SIG-M5 treated with dmso at 0.1 percent for 504 hours (cell line): Measurements from ENCODE around the gene AGAP1.

Experiments
- DNase-seq: peaks from one replicate; lab custom pipeline; 2025; ENCODE audit not compliant: unreplicated experiment; lab: John Stamatoyannopoulos, UW

The AGAP1 gene

GRCh38 chr2:235493775-235494715 is at the start of gene AGAP1:
AGAP1 (plus strand) TSS chr2:235494043.
- DNase-seq, result peak; percentile 55

- DNase-seq, result peak; percentile 28
Measured at GRCh38 chr2:235444101-235444597, 49.7 kb upstream of the AGAP1 start.

GRCh38 chr2:235445116-235445515 is 48.7 kb upstream of the AGAP1 start:
- no peak for DNase-seq

GRCh38 chr2:235446082-235446481 is 47.8 kb upstream of the AGAP1 start:
- DNase-seq, result no peak

- DNase-seq, result no peak
Measured at GRCh38 chr2:235447210-235447609, 46.6 kb upstream of the AGAP1 start.

GRCh38 chr2:235449568-235449967 is 44.3 kb upstream of the AGAP1 start:
- no peak for DNase-seq

- DNase-seq, result no peak
Measured at GRCh38 chr2:235453605-235454151, 40.2 kb upstream of the AGAP1 start.

GRCh38 chr2:235458839-235459273 is 35.0 kb upstream of the AGAP1 start:
- no peak for DNase-seq

- DNase-seq, result no peak
Measured at GRCh38 chr2:235460548-235461047, 33.2 kb upstream of the AGAP1 start.

- DNase-seq, result no peak
Measured at GRCh38 chr2:235461763-235462414, 32.0 kb upstream of the AGAP1 start.

GRCh38 chr2:235462415-235462790 is 31.4 kb upstream of the AGAP1 start:
- DNase-seq, result no peak

- no peak for DNase-seq
Measured at GRCh38 chr2:235463893-235464292, 29.9 kb upstream of the AGAP1 start.

- DNase-seq, result peak; percentile 60
Measured at GRCh38 chr2:235467588-235467987, 26.3 kb upstream of the AGAP1 start.

GRCh38 chr2:235468978-235469655 is 24.7 kb upstream of the AGAP1 start:
- DNase-seq, result no peak

GRCh38 chr2:235471186-235471747 is 22.6 kb upstream of the AGAP1 start:
- no peak for DNase-seq

- no peak for DNase-seq
Measured at GRCh38 chr2:235472443-235472842, 21.4 kb upstream of the AGAP1 start.

- no peak for DNase-seq
Measured at GRCh38 chr2:235478609-235479008, 15.2 kb upstream of the AGAP1 start.

- no peak for DNase-seq
Measured at GRCh38 chr2:235479604-235480003, 14.2 kb upstream of the AGAP1 start.

GRCh38 chr2:235480614-235481013 is 13.2 kb upstream of the AGAP1 start:
- no peak for DNase-seq

GRCh38 chr2:235483313-235483712 is 10.5 kb upstream of the AGAP1 start:
- no peak for DNase-seq

- DNase-seq, result no peak
Measured at GRCh38 chr2:235485362-235485761, 8.5 kb upstream of the AGAP1 start.
